Body of pancreas (tissue), 4 donors: ENCODE measurements around the gene TNS4.

Experiments used
- CTCF ChIP-seq, 7 experiments: fragments of 450-650 bp in 4 of 7; fragments of 200-600 bp in 3 of 7; sonication (generic) in 3 of 7; IDR thresholded peaks; one replicate each; pipeline ENCODE4 v1.5.1; 2016 to 2019; ENCODE audit warnings: antibody characterized with exemption in 7 of 7
- POLR2A ChIP-seq, 3 donors: fragments of 450-650 bp; IDR thresholded peaks; one replicate each; pipeline ENCODE4 v1.6.1; 2016; ENCODE audit warnings: antibody characterized with exemption in 3 of 3, mild to moderate bottlenecking in 2 of 3

- TF ChIP-seq CTCF (IDR thresholded peaks at IDR 0.05) (no peak), POLR2A (IDR thresholded peaks at IDR 0.05) (no peak)
Measured at GRCh38 chr17:40475234-40475908, 26.1 kb downstream of the TNS4 start.
